B cell (primary cell): ENCODE measurements around the gene PPP1R2. TPM values are rescaled to one million over a fixed set of nuclear protein-coding genes. Genes with fewer than 3 reads are reported as not detected.

Experiments used
- ATAC-seq: fragments of 200-7000 bp; cut with Tn5 transposase; one replicate; pipeline ENCODE4 v1.10.0; 2021; ENCODE audit warnings: low read depth, mild to moderate bottlenecking, moderate number of reproducible peaks, moderate library complexity
- CTCF ChIA-PET: fragments of 350-600 bp; sonication (Branson Sonifier 250); formaldehyde crosslinking; loops from one replicate; lab custom pipeline; 2021; ENCODE audit warnings: antibody characterized with exemption, inconsistent platforms; lab: Charles Lee
- POLR2A ChIA-PET: fragments of 350-600 bp; sonication (Branson Sonifier 250); formaldehyde crosslinking; loops from one replicate; lab custom pipeline; 2021; ENCODE audit warnings: antibody characterized with exemption; lab: Charles Lee
- DNase-seq: peaks from one replicate; pipeline ENCODE4 v3.0.0; 2013
- H2AFZ ChIP-seq: 2 replicates; pipeline ENCODE4 v1.6.1; 2012; ENCODE audit warnings: mild to moderate bottlenecking, low read depth, low read length; ENCODE audit not compliant: insufficient read depth, poor library complexity, severe bottlenecking
- H3K27ac ChIP-seq, 2 donors: 1 replicate in 1 of 2; 2 replicates in 1 of 2; pipeline ENCODE4 v1.5.1; 2012 to 2013; ENCODE audit warnings: low read length in 2 of 2, mild to moderate bottlenecking in 2 of 2, moderate library complexity in 1 of 2
- H3K27me3 ChIP-seq, 4 experiments: fragments of 200-600 bp in 1 of 4; sonication (generic) in 1 of 4; replicated peaks in 1 of 4; 1 replicate in 2 of 4; 2 replicates in 2 of 4; pipeline versions ENCODE4 v1.6.1 to v1.7.0; 2013 to 2016; ENCODE audit warnings: low read length in 3 of 4, mild to moderate bottlenecking in 2 of 4, mixed read lengths in 1 of 4, moderate library complexity in 1 of 4; ENCODE audit not compliant: insufficient read depth in 4 of 4, control insufficient read depth in 3 of 4; ENCODE audit errors: control extremely low read depth in 1 of 4
- H3K36me3 ChIP-seq, 2 experiments: replicated peaks in 1 of 2; 1 replicate in 1 of 2; 2 replicates in 1 of 2; pipeline versions ENCODE4 v1.6.1 to v1.7.1; 2013; ENCODE audit warnings: low read length in 1 of 2; ENCODE audit not compliant: insufficient read depth in 2 of 2, control insufficient read depth in 1 of 2; ENCODE audit errors: control extremely low read depth in 1 of 2, extremely low read depth in 1 of 2
- H3K4me1 ChIP-seq, 2 donors: fragments of 200-600 bp in 1 of 2; sonication (generic) in 1 of 2; 1 replicate in 1 of 2; 2 replicates in 1 of 2; pipeline versions ENCODE4 v1.5.1 to v1.6.1; 2013 to 2017; ENCODE audit warnings: low read length in 2 of 2; ENCODE audit not compliant: control insufficient read depth in 2 of 2, insufficient read depth in 2 of 2
- H3K4me2 ChIP-seq: replicated peaks from 2 replicates; pipeline ENCODE3; 2012; ENCODE audit warnings: mild to moderate bottlenecking, low read depth, low read length; ENCODE audit not compliant: poor library complexity, severe bottlenecking
- H3K4me3 ChIP-seq, 5 experiments: fragments of 200-600 bp in 1 of 5; sonication (generic) in 1 of 5; 1 replicate in 3 of 5; 2 replicates in 2 of 5; pipeline versions ENCODE4 v1.5.1 to v1.7.0; 2011 to 2016; ENCODE audit warnings: low read length in 4 of 5, mild to moderate bottlenecking in 4 of 5, low read depth in 2 of 5, control low read depth in 1 of 5, moderate library complexity in 1 of 5; ENCODE audit not compliant: insufficient read depth in 1 of 5; ENCODE audit errors: control extremely low read depth in 1 of 5, extremely low read depth in 1 of 5
- H3K79me2 ChIP-seq: fragments of 200-600 bp; sonication (generic); one replicate; pipeline ENCODE4 v1.6.0; 2016; ENCODE audit warnings: low read length; ENCODE audit not compliant: control insufficient read depth, insufficient read depth
- H3K9ac ChIP-seq: fragments of 200-600 bp; sonication (generic); 2 replicates; pipeline ENCODE4 v1.6.1; 2017; ENCODE audit warnings: mild to moderate bottlenecking, low read length, moderate library complexity
- H3K9me3 ChIP-seq, 3 donors: one replicate each; pipeline versions ENCODE4 v1.6.1 to v1.7.1; 2013; ENCODE audit warnings: low read length in 2 of 3; ENCODE audit not compliant: control insufficient read depth in 2 of 3, insufficient read depth in 1 of 3; ENCODE audit errors: control extremely low read depth in 1 of 3
- H4K20me1 ChIP-seq: 2 replicates; pipeline ENCODE4 v1.6.0; 2012; ENCODE audit warnings: mild to moderate bottlenecking, low read length; ENCODE audit not compliant: insufficient read depth, control insufficient read depth, poor library complexity, severe bottlenecking
- H3K27ac Mint-ChIP-seq: one replicate; pipeline ENCODE4 v1.8.0; 2021; ENCODE audit warnings: mixed read lengths
- H3K27me3 Mint-ChIP-seq: one replicate; pipeline ENCODE4 v1.8.0; 2021; ENCODE audit warnings: mixed read lengths
- H3K4me1 Mint-ChIP-seq: one replicate; pipeline ENCODE4 v1.8.0; 2021; ENCODE audit warnings: mixed read lengths
- H3K4me3 Mint-ChIP-seq: one replicate; pipeline ENCODE4 v1.8.0; 2021; ENCODE audit warnings: mixed read lengths
- H3K9me3 Mint-ChIP-seq: one replicate; pipeline ENCODE4 v1.8.0; 2022; ENCODE audit warnings: mixed read lengths; ENCODE audit not compliant: insufficient read depth
- CTCF ChIP-seq: fragments of 200-600 bp; IDR thresholded peaks from one replicate; pipeline ENCODE4 v1.8.0; 2022; ENCODE audit warnings: antibody characterized with exemption, mild to moderate bottlenecking
- EZH2 ChIP-seq: IDR thresholded peaks from 2 replicates; pipeline ENCODE4 v1.6.1; 2012; ENCODE audit warnings: borderline replicate concordance, low read depth, mild to moderate bottlenecking, moderate library complexity, low read length; ENCODE audit not compliant: insufficient read depth, poor library complexity, severe bottlenecking
- WGBS: methylation state at CpG from one replicate; pipeline ENCODE4 v1.1.5; 2013; ENCODE audit warnings: missing lambda C conversion rate; ENCODE audit not compliant: insufficient coverage; 5-methylcytosine and 5-hydroxymethylcytosine counted together
- intact Hi-C: fragments of 100-400 bp; cut with micrococcal nuclease; formaldehyde crosslinking; loops from one replicate; pipeline ENCODE4 v1.10.0; 2022
- polyA plus RNA-seq: library from polyadenylated mRNA; depleted of rRNA; stranded (reverse); fragments of >200 nt; gene quantifications from 2 replicates; pipeline ENCODE4 v1.2.3, GENCODE V29; 2012
- total RNA-seq, 2 donors: library from RNA; stranded (reverse); fragments of 120-200 nt in 1 of 2; gene quantifications; 1 replicate in 1 of 2; 2 replicates in 1 of 2; pipeline versions ENCODE4 v1.2.3 to v1.2.4, GENCODE V29; 2013 to 2022

The PPP1R2 gene
- total and polyA plus RNA-seq, 2 donors (not counting 1 experiment from before 2014, with no cell fraction given), result 39.1 to 73.8 TPM

DNA sequence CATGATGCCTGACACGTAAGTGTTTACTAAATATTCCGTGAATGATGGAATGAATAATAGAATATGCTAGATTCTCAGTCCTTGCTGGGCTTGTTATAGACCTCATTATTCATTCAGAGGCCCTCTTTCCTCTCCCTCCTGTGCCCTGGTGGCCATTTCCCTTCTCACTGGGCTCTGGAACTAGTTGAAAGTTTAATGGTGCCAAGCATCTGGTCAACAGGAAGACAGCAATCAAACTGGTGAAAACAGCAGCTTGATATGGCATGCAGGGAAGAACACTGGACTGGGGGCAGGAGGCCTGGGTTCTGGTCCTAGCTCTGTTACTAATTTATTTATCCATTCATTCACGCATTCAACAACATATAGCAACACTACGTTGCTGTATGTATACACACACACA lies 44.3 kb upstream of the PPP1R2 start:
- ATAC-seq (no peak), DNase-seq (no peak)
- Histone ChIP-seq H2AFZ (no peak overlapping the region), H3K4me2 (no peak overlapping the region), H3K9ac (no peak overlapping the region), H3K9me3 (peaks cover 0 to 15% (median 0%) of the 10 kb centered on the region in 3 donors), H3K4me1 (no peaks in the 10 kb centered on the region), H4K20me1 (no peaks in the 10 kb centered on the region), H3K27me3 (peaks cover 0 to 22% (median 0%) of the 10 kb centered on the region in 4 experiments), H3K36me3 (no peaks in the 10 kb centered on the region), H3K27ac (no peak overlapping the region), H3K4me3 (no peak overlapping the region), H3K79me2 (no peaks in the 10 kb centered on the region)
- no CpG with 5 or more reads among the region's 4 CpGs for WGBS
- H3K9me3 Mint-ChIP-seq, result no peaks in the 10 kb centered on the region
- no peak overlapping the region for H3K4me3 Mint-ChIP-seq
- intact Hi-C loops, result no loop called here
- H3K27ac Mint-ChIP-seq, result no peak overlapping the region
- TF ChIP-seq EZH2 (no peak), CTCF (no peak)
- H3K27me3 Mint-ChIP-seq, result no peaks in the 10 kb centered on the region
- POLR2A ChIA-PET, result interaction anchor here (0.7 kb wide), 1 partner anchor 11 kb away, joined by 9 read pairs; no protein-coding TSS in a partner anchor
- H3K4me1 Mint-ChIP-seq, result no peaks in the 10 kb centered on the region
- CTCF ChIA-PET, result no interaction called here

DNA sequence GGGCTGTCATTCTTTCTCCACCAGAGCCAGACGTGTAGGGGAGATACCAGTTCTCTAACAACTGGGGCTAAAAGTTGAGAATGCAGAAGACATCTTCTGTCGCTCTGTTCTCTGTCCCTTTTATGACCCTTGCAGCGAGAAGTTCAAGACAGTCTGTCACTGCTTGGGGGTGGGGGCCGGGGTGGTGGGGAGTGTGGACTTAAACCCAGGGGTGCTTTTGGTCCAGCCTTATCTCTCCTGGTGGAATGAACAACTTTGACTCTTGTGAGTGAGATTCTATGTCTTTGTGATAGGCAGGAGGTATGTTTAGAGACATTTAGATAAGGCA lies 41.4 kb upstream of the PPP1R2 start:
- peaks cover 0 to 8% (median 0%) of the 10 kb centered on the region in 3 donors for H3K9me3 ChIP-seq
- Mint-ChIP-seq H3K4me3 (no peak overlapping the region), H3K4me1 (no peaks in the 10 kb centered on the region), H3K9me3 (no peaks in the 10 kb centered on the region), H3K27me3 (no peaks in the 10 kb centered on the region), H3K27ac (no peak overlapping the region)
- no peak overlapping the region for H3K27ac ChIP-seq
- 95% methylated on average over 4 of the region's 4 CpGs for WGBS
- H3K79me2 ChIP-seq, result no peaks in the 10 kb centered on the region
- no peak overlapping the region for H3K4me2 ChIP-seq
- peaks cover 0 to 22% (median 0%) of the 10 kb centered on the region in 4 experiments for H3K27me3 ChIP-seq
- no peak overlapping the region for H3K4me3 ChIP-seq
- DNase-seq (no peak), ATAC-seq (no peak)
- ChIA-PET POLR2A (no interaction called here), CTCF (no interaction called here)
- H3K4me1 ChIP-seq, result no peaks in the 10 kb centered on the region
- H3K9ac ChIP-seq, result no peak overlapping the region
- no peaks in the 10 kb centered on the region for H4K20me1 ChIP-seq
- no peak overlapping the region for H2AFZ ChIP-seq
- H3K36me3 ChIP-seq, result no peaks in the 10 kb centered on the region
- intact Hi-C loops, result no loop called here
- TF ChIP-seq EZH2, result no peak
- TF ChIP-seq CTCF, result no peak
